Measurements from ENCODE around the gene STXBP5. TPM values are rescaled to one million over a fixed set of nuclear protein-coding genes. Genes with fewer than 3 reads are reported as not detected.

The STXBP5 gene
- total and polyA plus RNA-seq, 5 donors from 2014 or later = 1.9 to 32.4 (median 3.5) TPM

DNA sequence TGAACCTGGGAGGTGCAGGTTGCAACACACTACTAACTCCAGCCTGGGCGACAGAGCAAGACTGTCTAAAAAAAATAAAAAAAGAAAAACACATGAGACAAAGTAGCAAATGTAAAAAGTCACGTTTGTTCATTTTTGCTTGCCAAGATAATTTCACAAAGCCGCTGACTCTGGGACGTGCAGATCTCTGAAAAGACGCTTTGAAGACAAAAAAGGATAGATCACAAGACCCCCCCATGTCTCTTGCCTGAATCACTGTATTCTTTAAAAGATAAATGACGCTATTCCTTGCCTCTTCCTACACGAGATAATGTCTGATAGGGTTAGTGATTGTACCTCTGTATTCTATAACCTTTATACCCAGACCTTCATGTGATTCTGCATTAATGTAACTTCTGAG lies 23.3 kb upstream of the STXBP5 start:
- Mint-ChIP-seq H3K9me3 (peaks cover 0 to 2% (median 0%) of the 10 kb centered on the region in 7 donors), H3K4me1 (no peaks in the 10 kb centered on the region), H3K36me3 (no peaks in the 10 kb centered on the region), H3K4me3 (no peak overlapping the region), H3K27ac (no peak overlapping the region), H3K27me3 (peaks cover 7% of the 10 kb centered on the region)
- Histone ChIP-seq H3K4me1 (ENCODE audit: control insufficient read depth, insufficient read depth, low read length, poor library complexity, severe bottlenecking) (no peaks in the 10 kb centered on the region), H3K27ac (ENCODE audit: insufficient read depth, low read length, poor library complexity, severe bottlenecking) (no peak overlapping the region), H3K4me3 (ENCODE audit: low read depth, low read length) (no peak overlapping the region), H3K27me3 (ENCODE audit: control insufficient read depth, insufficient read depth, low read length) (no peaks in the 10 kb centered on the region), H3K36me3 (ENCODE audit: control insufficient read depth, insufficient read depth, low read length) (no peaks in the 10 kb centered on the region), H3K9me3 (ENCODE audit: control insufficient read depth in 2 of 2, low read length in 2 of 2) (no peaks in the 10 kb centered on the region)
- ATAC-seq (ENCODE audit: low read depth in 2 of 2) (no peak), DNase-seq (no peak)

DNA sequence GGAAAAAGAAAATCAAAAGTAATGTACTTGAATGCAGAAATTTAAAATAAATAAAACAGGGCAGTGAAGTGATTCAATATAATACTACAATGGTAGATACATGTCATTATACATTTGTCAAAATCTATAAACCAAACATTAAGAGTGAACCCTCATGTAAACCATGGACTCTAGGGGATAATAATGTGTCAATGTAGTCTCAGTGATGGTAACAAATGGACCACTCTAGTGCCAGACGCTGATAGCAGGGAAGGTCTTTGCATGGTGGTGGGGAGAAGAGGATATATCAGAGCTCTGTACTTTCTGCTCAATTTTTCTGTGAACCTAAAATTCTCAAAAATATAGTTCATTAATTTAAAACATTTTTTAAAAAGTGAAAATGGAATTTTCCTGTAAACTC lies 19.8 kb upstream of the STXBP5 start:
- Histone ChIP-seq H3K4me3 (ENCODE audit: low read depth, low read length) (no peak overlapping the region), H3K27ac (ENCODE audit: insufficient read depth, low read length, poor library complexity, severe bottlenecking) (no peak overlapping the region), H3K4me1 (ENCODE audit: control insufficient read depth, insufficient read depth, low read length, poor library complexity, severe bottlenecking) (no peaks in the 10 kb centered on the region), H3K36me3 (ENCODE audit: control insufficient read depth, insufficient read depth, low read length) (no peaks in the 10 kb centered on the region), H3K27me3 (ENCODE audit: control insufficient read depth, insufficient read depth, low read length) (no peaks in the 10 kb centered on the region), H3K9me3 (ENCODE audit: control insufficient read depth in 2 of 2, low read length in 2 of 2) (no peaks in the 10 kb centered on the region)
- Mint-ChIP-seq H3K36me3 (no peaks in the 10 kb centered on the region), H3K9me3 (peaks cover 0 to 2% (median 0%) of the 10 kb centered on the region in 7 donors), H3K4me1 (no peaks in the 10 kb centered on the region), H3K4me3 (no peak overlapping the region), H3K27ac (no peak overlapping the region), H3K27me3 (peaks cover 12% of the 10 kb centered on the region)
- no peak for ATAC-seq (ENCODE audit: low read depth in 2 of 2)
- DNase-seq = no peak

- no peak for ATAC-seq (ENCODE audit: low read depth in 2 of 2)
- no peaks in the 10 kb centered on the region for H3K9me3 ChIP-seq (ENCODE audit: control insufficient read depth in 2 of 2, low read length in 2 of 2)
- no peaks in the 10 kb centered on the region for H3K27me3 ChIP-seq (ENCODE audit: control insufficient read depth, insufficient read depth, low read length)
- no peak for DNase-seq
- peaks cover 12% of the 10 kb centered on the region for H3K27me3 Mint-ChIP-seq
- H3K27ac ChIP-seq (ENCODE audit: insufficient read depth, low read length, poor library complexity, severe bottlenecking) = no peak overlapping the region
- no peaks in the 10 kb centered on the region for H3K4me1 ChIP-seq (ENCODE audit: control insufficient read depth, insufficient read depth, low read length, poor library complexity, severe bottlenecking)
- peak overlapping the region in 1 of 4 donors; percentile 45 for H3K4me3 Mint-ChIP-seq
- H3K36me3 Mint-ChIP-seq = no peaks in the 10 kb centered on the region
- H3K27ac Mint-ChIP-seq = peak overlapping the region in 1 of 3 donors; percentile 62
- peaks cover 0 to 2% (median 0%) of the 10 kb centered on the region in 7 donors for H3K9me3 Mint-ChIP-seq
- no peaks in the 10 kb centered on the region for H3K36me3 ChIP-seq (ENCODE audit: control insufficient read depth, insufficient read depth, low read length)
- no peak overlapping the region for H3K4me3 ChIP-seq (ENCODE audit: low read depth, low read length)
- H3K4me1 Mint-ChIP-seq = peaks cover 0 to 4% (median 0%) of the 10 kb centered on the region in 4 donors
Observed at GRCh38 chr6:147185216-147185615, 19.0 kb upstream of the STXBP5 start.

GRCh38 chr6:147190556-147190955 lies 13.7 kb upstream of the STXBP5 start:
- no peaks in the 10 kb centered on the region for H3K9me3 ChIP-seq (ENCODE audit: control insufficient read depth in 2 of 2, low read length in 2 of 2)
- no peak overlapping the region for H3K27ac Mint-ChIP-seq
- DNase-seq = no peak
- H3K4me1 ChIP-seq (ENCODE audit: control insufficient read depth, insufficient read depth, low read length, poor library complexity, severe bottlenecking) = no peaks in the 10 kb centered on the region
- no peak for ATAC-seq (ENCODE audit: low read depth in 2 of 2)
- peaks cover 4 to 11% (median 8%) of the 10 kb centered on the region in 4 donors for H3K4me1 Mint-ChIP-seq
- H3K27me3 ChIP-seq (ENCODE audit: control insufficient read depth, insufficient read depth, low read length) = no peaks in the 10 kb centered on the region
- no peak overlapping the region for H3K4me3 Mint-ChIP-seq
- no peak overlapping the region for H3K27ac ChIP-seq (ENCODE audit: insufficient read depth, low read length, poor library complexity, severe bottlenecking)
- no peaks in the 10 kb centered on the region for H3K9me3 Mint-ChIP-seq
- no peaks in the 10 kb centered on the region for H3K36me3 ChIP-seq (ENCODE audit: control insufficient read depth, insufficient read depth, low read length)
- peaks cover 6% of the 10 kb centered on the region for H3K27me3 Mint-ChIP-seq
- no peaks in the 10 kb centered on the region for H3K36me3 Mint-ChIP-seq
- no peak overlapping the region for H3K4me3 ChIP-seq (ENCODE audit: low read depth, low read length)

DNA sequence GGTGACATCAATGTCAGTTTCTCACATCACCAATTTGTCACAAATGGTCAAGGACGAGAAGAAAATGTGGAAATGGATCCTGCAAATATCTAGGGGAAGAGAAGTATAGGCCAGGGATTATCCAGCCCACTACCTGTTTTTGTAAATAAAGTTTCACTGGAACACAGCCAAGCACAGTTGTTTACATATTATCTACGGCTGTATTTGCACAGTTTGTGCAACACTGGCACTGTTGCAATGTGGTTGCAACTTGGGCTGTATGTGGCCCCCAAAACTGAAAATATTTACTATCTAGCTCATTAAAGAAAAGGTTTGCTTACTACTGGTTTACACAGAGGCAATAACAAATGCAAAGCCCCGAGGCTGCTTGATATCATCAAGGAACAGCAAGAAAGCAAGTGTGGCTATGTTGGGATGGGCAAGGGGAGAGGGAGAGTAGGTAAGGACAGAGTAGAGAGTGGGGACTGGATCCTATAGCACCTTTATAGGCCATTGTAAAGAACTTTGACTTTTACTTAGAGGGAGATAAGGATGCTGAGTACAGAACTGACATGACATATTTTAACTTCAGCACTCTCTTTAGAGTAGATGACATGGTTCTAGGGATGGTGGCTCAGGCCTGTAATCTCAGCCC lies 11.8 kb upstream of the STXBP5 start:
- Mint-ChIP-seq H3K36me3 (no peaks in the 10 kb centered on the region), H3K4me1 (peaks cover 4 to 15% (median 8%) of the 10 kb centered on the region in 4 donors), H3K4me3 (no peak overlapping the region), H3K9me3 (no peaks in the 10 kb centered on the region), H3K27ac (no peak overlapping the region), H3K27me3 (peaks cover 13% of the 10 kb centered on the region)
- H3K36me3 ChIP-seq (ENCODE audit: control insufficient read depth, insufficient read depth, low read length) = no peaks in the 10 kb centered on the region
- ATAC-seq (ENCODE audit: low read depth in 2 of 2) = no peak
- DNase-seq = no peak
- no peak overlapping the region for H3K27ac ChIP-seq (ENCODE audit: insufficient read depth, low read length, poor library complexity, severe bottlenecking)
- H3K9me3 ChIP-seq (ENCODE audit: control insufficient read depth in 2 of 2, low read length in 2 of 2) = no peaks in the 10 kb centered on the region
- no peak overlapping the region for H3K4me3 ChIP-seq (ENCODE audit: low read depth, low read length)
- no peaks in the 10 kb centered on the region for H3K4me1 ChIP-seq (ENCODE audit: control insufficient read depth, insufficient read depth, low read length, poor library complexity, severe bottlenecking)
- H3K27me3 ChIP-seq (ENCODE audit: control insufficient read depth, insufficient read depth, low read length) = no peaks in the 10 kb centered on the region

GRCh38 chr6:147194652-147195411 lies 9.4 kb upstream of the STXBP5 start:
- Mint-ChIP-seq H3K27me3 (peaks cover 7% of the 10 kb centered on the region), H3K36me3 (no peaks in the 10 kb centered on the region), H3K4me1 (peaks cover 4 to 12% (median 8%) of the 10 kb centered on the region in 4 donors), H3K4me3 (no peak overlapping the region), H3K9me3 (no peaks in the 10 kb centered on the region), H3K27ac (no peak overlapping the region)
- no peaks in the 10 kb centered on the region for H3K36me3 ChIP-seq (ENCODE audit: control insufficient read depth, insufficient read depth, low read length)
- H3K9me3 ChIP-seq (ENCODE audit: control insufficient read depth in 2 of 2, low read length in 2 of 2) = no peaks in the 10 kb centered on the region
- H3K4me3 ChIP-seq (ENCODE audit: low read depth, low read length) = no peak overlapping the region
- H3K4me1 ChIP-seq (ENCODE audit: control insufficient read depth, insufficient read depth, low read length, poor library complexity, severe bottlenecking) = no peaks in the 10 kb centered on the region
- DNase-seq = peak in 1 of 3 donors; percentile 27
- no peaks in the 10 kb centered on the region for H3K27me3 ChIP-seq (ENCODE audit: control insufficient read depth, insufficient read depth, low read length)
- no peak for ATAC-seq (ENCODE audit: low read depth in 2 of 2)
- H3K27ac ChIP-seq (ENCODE audit: insufficient read depth, low read length, poor library complexity, severe bottlenecking) = no peak overlapping the region

GRCh38 chr6:147195510-147195909 lies 8.7 kb upstream of the STXBP5 start:
- Mint-ChIP-seq H3K4me3 (no peak overlapping the region), H3K36me3 (no peaks in the 10 kb centered on the region), H3K9me3 (no peaks in the 10 kb centered on the region), H3K27ac (no peak overlapping the region), H3K4me1 (peaks cover 4 to 11% (median 8%) of the 10 kb centered on the region in 4 donors), H3K27me3 (peaks cover 7% of the 10 kb centered on the region)
- Histone ChIP-seq H3K36me3 (ENCODE audit: control insufficient read depth, insufficient read depth, low read length) (no peaks in the 10 kb centered on the region), H3K27ac (ENCODE audit: insufficient read depth, low read length, poor library complexity, severe bottlenecking) (no peak overlapping the region), H3K4me1 (ENCODE audit: control insufficient read depth, insufficient read depth, low read length, poor library complexity, severe bottlenecking) (no peaks in the 10 kb centered on the region), H3K27me3 (ENCODE audit: control insufficient read depth, insufficient read depth, low read length) (no peaks in the 10 kb centered on the region), H3K9me3 (ENCODE audit: control insufficient read depth in 2 of 2, low read length in 2 of 2) (no peaks in the 10 kb centered on the region), H3K4me3 (ENCODE audit: low read depth, low read length) (no peak overlapping the region)
- no peak for ATAC-seq (ENCODE audit: low read depth in 2 of 2)
- DNase-seq = peak in 1 of 3 donors; percentile 7

Measured in CD4-positive, CD25-positive, alpha-beta regulatory T cell (primary cell).